Liver (tissue), 9 donors: ENCODE data around the gene EXOC3L2. TPM values are rescaled to one million over a fixed set of nuclear protein-coding genes. Genes with fewer than 3 reads are reported as not detected.
A peak's percentile ranks its signal among the peaks of the same experiment; 100 is the strongest.

Experiments used
- DNase-seq: peaks from one replicate; pipeline ENCODE4 v3.0.0-alpha.2; 2017; ENCODE audit warnings: low spot score
- H3K27ac ChIP-seq, 2 donors: one replicate each; pipeline ENCODE4 v1.7.0; 2013; ENCODE audit warnings: inconsistent platforms in 2 of 2, low read length in 2 of 2, control low read depth in 1 of 2, low read depth in 1 of 2, mild to moderate bottlenecking in 1 of 2
- H3K27me3 ChIP-seq, 4 donors: one replicate each; pipeline versions ENCODE4 v1.6.1 to v1.7.0; 2013; ENCODE audit warnings: low read length in 3 of 4, inconsistent platforms in 1 of 4, mild to moderate bottlenecking in 1 of 4, moderate library complexity in 1 of 4; ENCODE audit not compliant: control insufficient read depth in 4 of 4, insufficient read depth in 4 of 4
- H3K36me3 ChIP-seq, 4 donors: one replicate each; pipeline versions ENCODE4 v1.6.1 to v1.7.0; 2013; ENCODE audit warnings: low read length in 3 of 4, mild to moderate bottlenecking in 3 of 4, low read depth in 1 of 4, moderate library complexity in 1 of 4; ENCODE audit not compliant: control insufficient read depth in 4 of 4, insufficient read depth in 3 of 4
- H3K4me1 ChIP-seq, 4 donors: one replicate each; pipeline versions ENCODE4 v1.6.1 to v1.7.0; 2013; ENCODE audit warnings: low read length in 3 of 4, mild to moderate bottlenecking in 3 of 4, moderate library complexity in 1 of 4; ENCODE audit not compliant: control insufficient read depth in 4 of 4, insufficient read depth in 4 of 4
- H3K4me3 ChIP-seq, 3 donors: one replicate each; pipeline versions ENCODE4 v1.6.1 to v1.7.0; 2013; ENCODE audit warnings: low read length in 3 of 3, control low read depth in 1 of 3, low read depth in 1 of 3, mild to moderate bottlenecking in 1 of 3
- H3K9ac ChIP-seq, 2 donors: one replicate each; pipeline ENCODE4 v1.7.0; 2013; ENCODE audit warnings: low read length in 2 of 2, mild to moderate bottlenecking in 2 of 2, moderate library complexity in 2 of 2, control low read depth in 1 of 2, low read depth in 1 of 2
- H3K9me3 ChIP-seq, 4 donors: one replicate each; pipeline versions ENCODE4 v1.6.1 to v1.7.0; 2013; ENCODE audit warnings: low read length in 3 of 4; ENCODE audit not compliant: control insufficient read depth in 4 of 4
- EGR1 ChIP-seq, 2 donors: IDR thresholded peaks; 2 replicates each; pipeline ENCODE4 v1.6.1; 2016 to 2018; ENCODE audit warnings: antibody characterized with exemption in 2 of 2, low read depth in 2 of 2
- FOXA2 ChIP-seq: IDR thresholded peaks from 2 replicates; pipeline ENCODE4 v1.6.1; 2016; ENCODE audit warnings: antibody characterized with exemption
- GABPA ChIP-seq, 2 donors: IDR thresholded peaks in 1 of 2; conservative IDR thresholded peaks in 1 of 2; 2 replicates each; pipeline ENCODE4 v1.6.1; 2016; ENCODE audit warnings: antibody characterized with exemption in 2 of 2, mild to moderate bottlenecking in 1 of 2, moderate library complexity in 1 of 2
- JUND ChIP-seq, 2 donors: IDR thresholded peaks; 2 replicates each; pipeline ENCODE4 v1.6.1; 2016; ENCODE audit warnings: antibody characterized with exemption in 2 of 2
- RAD21 ChIP-seq, 2 donors: IDR thresholded peaks; 2 replicates each; pipeline ENCODE4 v1.6.1; 2016; ENCODE audit warnings: antibody characterized with exemption in 2 of 2, mild to moderate bottlenecking in 2 of 2
- RXRA ChIP-seq, 2 donors: IDR thresholded peaks; 2 replicates each; pipeline ENCODE4 v1.6.1; 2017 to 2018; ENCODE audit warnings: antibody characterized with exemption in 2 of 2, mild to moderate bottlenecking in 1 of 2
- SP1 ChIP-seq: IDR thresholded peaks from 2 replicates; pipeline ENCODE4 v1.6.1; 2018; ENCODE audit warnings: antibody characterized with exemption, mild to moderate bottlenecking
- TAF1 ChIP-seq: conservative IDR thresholded peaks from 2 replicates; pipeline ENCODE4 v1.6.1; 2016; ENCODE audit warnings: antibody characterized with exemption, mild to moderate bottlenecking
- WGBS: extraction: QIAGEN DNeasy Blood & Tissue Kit; methylation state at CpG from one replicate; pipeline ENCODE4 v1.1.7; 2013; 5-methylcytosine and 5-hydroxymethylcytosine counted together
- polyA plus RNA-seq, 2 donors: library from polyadenylated mRNA; stranded (reverse) in 1 of 2; unstranded in 1 of 2; fragments of 200-250 nt in 1 of 2; fragments of >200 nt in 1 of 2; fragmentation: Nextera tagmentation in 1 of 2; extraction: Ambion mirVana in 1 of 2; gene quantifications; one replicate each; pipeline versions ENCODE4 v1.2.1 to v1.2.3, GENCODE V29; 2013 to 2015
- total RNA-seq, 2 donors: library from RNA; depleted of rRNA; stranded (reverse); fragments of >200 nt; gene quantifications; one replicate each; pipeline ENCODE4 v1.2.3, GENCODE V29; 2014
- TF ChIP-seq, protein P1 (sequence below): fragments of 150-350 bp; IDR thresholded peaks from 2 replicates; pipeline ENCODE4 v1.5.1; 2017; ENCODE audit warnings: improper control_type of control experiment, low read depth, low read length; ENCODE audit not compliant: missing input control
- TF ChIP-seq, protein P2 (sequence below): IDR thresholded peaks from 2 replicates; pipeline ENCODE4 v1.6.1; 2016; ENCODE audit warnings: antibody characterized with exemption
- TF ChIP-seq, protein P3 (sequence below): IDR thresholded peaks from 2 replicates; pipeline ENCODE4 v1.6.1; 2016; ENCODE audit warnings: antibody characterized with exemption, mild to moderate bottlenecking
- TF ChIP-seq, protein P4 (sequence below): IDR thresholded peaks from 2 replicates; pipeline ENCODE4 v1.6.1; 2016; ENCODE audit warnings: antibody characterized with exemption
- donor health status: healthy.
- donor health status: healthy.
- donor health status: healthy.
- donor health status: healthy.
- donor health status: healthy.

Gene EXOC3L2
- total and polyA plus RNA-seq, 4 donors: 1.3 to 7.3 (median 4.1) TPM

DNA sequence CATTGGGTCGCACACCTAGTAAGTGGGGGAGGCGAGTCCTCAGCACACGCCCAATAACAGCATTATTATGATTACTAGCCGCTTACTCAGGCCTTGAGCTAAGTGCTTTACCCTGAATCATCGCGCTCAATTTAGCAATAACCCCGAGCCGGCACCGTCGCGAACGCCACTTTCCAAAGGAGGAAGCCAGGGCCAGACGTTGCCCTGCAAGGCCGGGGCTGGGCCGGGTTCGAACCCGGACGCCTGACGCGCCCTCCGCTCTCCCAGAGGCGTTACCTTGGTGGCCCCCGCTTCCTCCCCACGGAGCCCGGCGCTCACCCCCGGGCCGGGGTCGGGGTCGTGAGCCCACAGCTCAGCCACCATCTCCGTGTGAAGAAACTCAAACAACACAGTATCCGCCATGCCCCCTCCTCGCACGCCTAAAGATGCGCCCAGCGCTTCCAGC lies 67.4 kb downstream of the EXOC3L2 start, which contains the start of gene TRAPPC6A:
Gene TRAPPC6A (minus strand): TSS at position 421 of the 445 bp plus-strand sequence. CDS start 19 bp downstream, at position 402.
- Histone ChIP-seq H3K4me3 (peak within 1 kb of the TSS; percentile 79 to 98 (median 79)), H3K9me3 (no peaks in the 10 kb centered on the region), H3K27ac (peak within 1 kb of the TSS; percentile 78 to 96), H3K4me1 (peaks cover 8 to 34% (median 23%) of the 10 kb centered on the region in 4 donors), H3K9ac (peak within 1 kb of the TSS; percentile 47 to 73), H3K27me3 (no peaks in the 10 kb centered on the region), H3K36me3 (peaks cover 0 to 1% (median 0%) of the 10 kb centered on the region in 4 donors)
- WGBS: under 1% methylated on average over 36 of the region's 36 CpGs
- TF ChIP-seq EGR1 (IDR thresholded peaks at IDR 0.05; ENCODE audit: low read depth in 2 of 2): no peak
- TF ChIP-seq, protein P1, sequence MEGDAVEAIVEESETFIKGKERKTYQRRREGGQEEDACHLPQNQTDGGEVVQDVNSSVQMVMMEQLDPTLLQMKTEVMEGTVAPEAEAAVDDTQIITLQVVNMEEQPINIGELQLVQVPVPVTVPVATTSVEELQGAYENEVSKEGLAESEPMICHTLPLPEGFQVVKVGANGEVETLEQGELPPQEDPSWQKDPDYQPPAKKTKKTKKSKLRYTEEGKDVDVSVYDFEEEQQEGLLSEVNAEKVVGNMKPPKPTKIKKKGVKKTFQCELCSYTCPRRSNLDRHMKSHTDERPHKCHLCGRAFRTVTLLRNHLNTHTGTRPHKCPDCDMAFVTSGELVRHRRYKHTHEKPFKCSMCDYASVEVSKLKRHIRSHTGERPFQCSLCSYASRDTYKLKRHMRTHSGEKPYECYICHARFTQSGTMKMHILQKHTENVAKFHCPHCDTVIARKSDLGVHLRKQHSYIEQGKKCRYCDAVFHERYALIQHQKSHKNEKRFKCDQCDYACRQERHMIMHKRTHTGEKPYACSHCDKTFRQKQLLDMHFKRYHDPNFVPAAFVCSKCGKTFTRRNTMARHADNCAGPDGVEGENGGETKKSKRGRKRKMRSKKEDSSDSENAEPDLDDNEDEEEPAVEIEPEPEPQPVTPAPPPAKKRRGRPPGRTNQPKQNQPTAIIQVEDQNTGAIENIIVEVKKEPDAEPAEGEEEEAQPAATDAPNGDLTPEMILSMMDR: no peak
- no peak for TF ChIP-seq JUND (IDR thresholded peaks at IDR 0.05)
- TF ChIP-seq TAF1: no peak
- no peak for TF ChIP-seq RXRA (IDR thresholded peaks at IDR 0.05)
- TF ChIP-seq GABPA (IDR thresholded peaks at IDR 0.05 in 1 of 2, conservative IDR thresholded peaks at IDR 0.05 in 1 of 2): no peak
- no peak for TF ChIP-seq RAD21 (IDR thresholded peaks at IDR 0.05)
- TF ChIP-seq, protein P2, sequence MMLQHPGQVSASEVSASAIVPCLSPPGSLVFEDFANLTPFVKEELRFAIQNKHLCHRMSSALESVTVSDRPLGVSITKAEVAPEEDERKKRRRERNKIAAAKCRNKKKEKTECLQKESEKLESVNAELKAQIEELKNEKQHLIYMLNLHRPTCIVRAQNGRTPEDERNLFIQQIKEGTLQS: no peak
- TF ChIP-seq FOXA2: no peak
- TF ChIP-seq, protein P3, sequence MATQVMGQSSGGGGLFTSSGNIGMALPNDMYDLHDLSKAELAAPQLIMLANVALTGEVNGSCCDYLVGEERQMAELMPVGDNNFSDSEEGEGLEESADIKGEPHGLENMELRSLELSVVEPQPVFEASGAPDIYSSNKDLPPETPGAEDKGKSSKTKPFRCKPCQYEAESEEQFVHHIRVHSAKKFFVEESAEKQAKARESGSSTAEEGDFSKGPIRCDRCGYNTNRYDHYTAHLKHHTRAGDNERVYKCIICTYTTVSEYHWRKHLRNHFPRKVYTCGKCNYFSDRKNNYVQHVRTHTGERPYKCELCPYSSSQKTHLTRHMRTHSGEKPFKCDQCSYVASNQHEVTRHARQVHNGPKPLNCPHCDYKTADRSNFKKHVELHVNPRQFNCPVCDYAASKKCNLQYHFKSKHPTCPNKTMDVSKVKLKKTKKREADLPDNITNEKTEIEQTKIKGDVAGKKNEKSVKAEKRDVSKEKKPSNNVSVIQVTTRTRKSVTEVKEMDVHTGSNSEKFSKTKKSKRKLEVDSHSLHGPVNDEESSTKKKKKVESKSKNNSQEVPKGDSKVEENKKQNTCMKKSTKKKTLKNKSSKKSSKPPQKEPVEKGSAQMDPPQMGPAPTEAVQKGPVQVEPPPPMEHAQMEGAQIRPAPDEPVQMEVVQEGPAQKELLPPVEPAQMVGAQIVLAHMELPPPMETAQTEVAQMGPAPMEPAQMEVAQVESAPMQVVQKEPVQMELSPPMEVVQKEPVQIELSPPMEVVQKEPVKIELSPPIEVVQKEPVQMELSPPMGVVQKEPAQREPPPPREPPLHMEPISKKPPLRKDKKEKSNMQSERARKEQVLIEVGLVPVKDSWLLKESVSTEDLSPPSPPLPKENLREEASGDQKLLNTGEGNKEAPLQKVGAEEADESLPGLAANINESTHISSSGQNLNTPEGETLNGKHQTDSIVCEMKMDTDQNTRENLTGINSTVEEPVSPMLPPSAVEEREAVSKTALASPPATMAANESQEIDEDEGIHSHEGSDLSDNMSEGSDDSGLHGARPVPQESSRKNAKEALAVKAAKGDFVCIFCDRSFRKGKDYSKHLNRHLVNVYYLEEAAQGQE: no peak
- no peak for TF ChIP-seq SP1
- no peak for DNase-seq

DNA sequence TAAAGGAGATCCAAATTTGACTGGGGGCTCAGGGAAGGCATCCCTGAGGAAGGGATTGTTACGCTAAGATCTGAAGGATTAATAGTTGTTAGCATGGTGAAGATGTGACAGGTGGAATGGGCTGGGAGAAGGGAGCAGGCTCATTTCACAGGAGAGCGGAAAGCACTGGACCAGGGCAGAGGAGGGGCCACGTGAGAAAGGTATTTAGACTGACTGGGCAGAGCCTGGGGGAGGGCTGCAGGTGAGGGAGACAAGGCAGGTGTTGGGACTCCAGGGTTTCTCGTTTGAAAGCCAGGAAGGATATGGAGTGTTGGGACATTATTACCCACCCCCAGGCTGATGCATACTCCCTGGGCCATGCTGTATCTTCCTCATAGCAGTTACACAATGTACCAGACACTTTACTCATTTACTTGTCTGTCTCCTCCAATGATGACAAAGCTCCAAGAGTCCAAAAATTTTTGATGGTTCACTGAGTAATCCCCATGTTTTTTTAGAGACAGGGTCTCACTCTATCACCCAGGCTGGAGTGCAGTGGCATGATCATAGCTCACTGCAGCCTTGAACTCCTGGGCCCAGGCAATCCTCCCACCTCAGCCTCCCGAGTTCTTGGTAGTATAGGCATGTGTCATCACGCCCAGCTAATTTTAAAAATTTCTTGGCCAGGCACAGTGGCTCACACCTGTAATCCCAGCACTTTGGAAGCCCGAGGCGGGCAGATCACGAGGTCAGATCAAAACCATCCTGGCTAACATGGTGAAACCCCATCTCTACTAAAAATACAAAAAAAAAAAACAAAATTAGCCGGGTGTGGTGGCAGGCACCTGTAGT lies 69.5 kb downstream of the EXOC3L2 start:
- H3K9me3 ChIP-seq: no peaks in the 10 kb centered on the region
- H3K36me3 ChIP-seq: no peaks in the 10 kb centered on the region
- DNase-seq: no peak
- WGBS: 89% methylated on average over 10 of the region's 10 CpGs
- no peaks in the 10 kb centered on the region for H3K27me3 ChIP-seq
- no peak overlapping the region for H3K9ac ChIP-seq
- no peak overlapping the region for H3K4me3 ChIP-seq
- peaks cover 7 to 26% (median 17%) of the 10 kb centered on the region in 4 donors for H3K4me1 ChIP-seq
- no peak overlapping the region for H3K27ac ChIP-seq
- TF ChIP-seq, protein P4, sequence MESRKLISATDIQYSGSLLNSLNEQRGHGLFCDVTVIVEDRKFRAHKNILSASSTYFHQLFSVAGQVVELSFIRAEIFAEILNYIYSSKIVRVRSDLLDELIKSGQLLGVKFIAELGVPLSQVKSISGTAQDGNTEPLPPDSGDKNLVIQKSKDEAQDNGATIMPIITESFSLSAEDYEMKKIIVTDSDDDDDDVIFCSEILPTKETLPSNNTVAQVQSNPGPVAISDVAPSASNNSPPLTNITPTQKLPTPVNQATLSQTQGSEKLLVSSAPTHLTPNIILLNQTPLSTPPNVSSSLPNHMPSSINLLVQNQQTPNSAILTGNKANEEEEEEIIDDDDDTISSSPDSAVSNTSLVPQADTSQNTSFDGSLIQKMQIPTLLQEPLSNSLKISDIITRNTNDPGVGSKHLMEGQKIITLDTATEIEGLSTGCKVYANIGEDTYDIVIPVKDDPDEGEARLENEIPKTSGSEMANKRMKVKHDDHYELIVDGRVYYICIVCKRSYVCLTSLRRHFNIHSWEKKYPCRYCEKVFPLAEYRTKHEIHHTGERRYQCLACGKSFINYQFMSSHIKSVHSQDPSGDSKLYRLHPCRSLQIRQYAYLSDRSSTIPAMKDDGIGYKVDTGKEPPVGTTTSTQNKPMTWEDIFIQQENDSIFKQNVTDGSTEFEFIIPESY: no peak
- TF ChIP-seq TAF1 (no peak), RAD21 (IDR thresholded peaks at IDR 0.05) (no peak), RXRA (IDR thresholded peaks at IDR 0.05) (no peak), SP1 (no peak)
